Fibroblast of the aortic adventitia (primary cell): ENCODE measurements around the gene VPS35L. TPM values are rescaled to one million over a fixed set of nuclear protein-coding genes. Genes with fewer than 3 reads are reported as not detected.

Experiments
- DNase-seq: peaks from one replicate; pipeline ENCODE4 v3.0.0-alpha.2; 2010; ENCODE audit warnings: low read depth
- H3K4me3 ChIP-seq: 2 replicates; pipeline ENCODE4 v1.5.1; 2011; ENCODE audit warnings: low read depth, mild to moderate bottlenecking, control low read depth, low read length, moderate library complexity
- CTCF ChIP-seq: IDR thresholded peaks from 2 replicates; pipeline ENCODE4 v1.5.1; 2011; ENCODE audit warnings: mild to moderate bottlenecking, low read length, control low read depth, inconsistent platforms; ENCODE audit not compliant: insufficient read depth
- total RNA-seq: library from RNA; depleted of rRNA; stranded (reverse); fragments of >200 nt; gene quantifications from 2 replicates; pipeline ENCODE4 v1.2.3, GENCODE V29; 2012; ENCODE audit warnings: low replicate concordance

Gene VPS35L
- total RNA-seq, 1 donor = 67.7 TPM

- H3K4me3 ChIP-seq = no peak overlapping the region
- no peak for TF ChIP-seq CTCF
- DNase-seq = peak; percentile 80
Measured at GRCh38 chr16:19644877-19645276, 89.4 kb downstream of the VPS35L start.

- peak; percentile 66 for DNase-seq
- TF ChIP-seq CTCF = no peak
Measured at GRCh38 chr16:19645557-19645981, 90.1 kb downstream of the VPS35L start.

GRCh38 chr16:19649980-19650379 is 94.5 kb downstream of the VPS35L start:
- no peak overlapping the region for H3K4me3 ChIP-seq
- DNase-seq = no peak

More at GRCh38 chr16:19645557-19645981, 90.1 kb downstream of the VPS35L start:
- no peak overlapping the region for H3K4me3 ChIP-seq

GRCh38 chr16:19654147-19654546 is 98.6 kb downstream of the VPS35L start:
- H3K4me3 ChIP-seq = no peak overlapping the region
- DNase-seq = no peak
- TF ChIP-seq CTCF = no peak

More at GRCh38 chr16:19649980-19650379, 94.5 kb downstream of the VPS35L start:
- no peak for TF ChIP-seq CTCF

- H3K4me3 ChIP-seq = no peak overlapping the region
- TF ChIP-seq CTCF = no peak
- no peak for DNase-seq
Measured at GRCh38 chr16:19655242-19655777, 99.8 kb downstream of the VPS35L start.

- TF ChIP-seq CTCF = no peak
- DNase-seq = no peak
- H3K4me3 ChIP-seq = no peak overlapping the region
Measured at GRCh38 chr16:19657831-19658230, 102.3 kb downstream of the VPS35L start.

- TF ChIP-seq CTCF = no peak
- no peak for DNase-seq
- no peak overlapping the region for H3K4me3 ChIP-seq
Measured at GRCh38 chr16:19659554-19659953, 104.1 kb downstream of the VPS35L start.
